ENCODE data around the gene FAM120AOS. TPM values are rescaled to one million over a fixed set of nuclear protein-coding genes. Genes with fewer than 3 reads are reported as not detected.

Gene FAM120AOS
- total RNA-seq, 1 donor = 31.0 TPM

GRCh38 chr9:93397661-93398373, 55.6 kb downstream of the FAM120AOS start:
- no peak for DNase-seq (ENCODE audit: low read depth in 2 of 3, low spot score in 2 of 3)

Small RNA genes within 50 kb of the gene (small RNA-seq; reads per million reads assigned to genes)
- not detected for gene RF00019

Other genes starting within 250 kb of the FAM120AOS start
- gene FAM120A, start 1.9 kb downstream of the FAM120AOS start, total RNA-seq = 107 TPM
- gene PHF2, start 123.0 kb upstream of the FAM120AOS start, total RNA-seq = 12.9 TPM

Measured in hematopoietic multipotent progenitor cell (in vitro differentiated cells).